Transverse colon (tissue), 4 donors: ENCODE data around the gene CDIP1. TPM values are rescaled to one million over a fixed set of nuclear protein-coding genes. Genes with fewer than 3 reads are reported as not detected.

Source experiments
- DNase-seq: peaks from one replicate; pipeline ENCODE4 v3.0.0-alpha.2; 2019
- H3K27ac ChIP-seq, 4 donors: fragments of 200-600 bp; sonication (generic); 2 replicates each; pipeline ENCODE4 v1.5.1; 2016 to 2018; ENCODE audit warnings: inconsistent platforms in 4 of 4
- H3K27me3 ChIP-seq: fragments of 200-600 bp; sonication (generic); 2 replicates; pipeline ENCODE4 v1.5.1; 2017; ENCODE audit warnings: inconsistent platforms
- H3K36me3 ChIP-seq, 4 donors: fragments of 200-600 bp; sonication (generic); 2 replicates each; pipeline ENCODE4 v1.5.1; 2017 to 2019; ENCODE audit warnings: inconsistent platforms in 4 of 4
- H3K4me1 ChIP-seq, 4 donors: fragments of 200-600 bp; sonication (generic); 2 replicates each; pipeline ENCODE4 v1.5.1; 2017 to 2020; ENCODE audit warnings: inconsistent platforms in 4 of 4
- H3K4me3 ChIP-seq, 4 donors: fragments of 200-600 bp; sonication (generic); 1 replicate in 1 of 4; 2 replicates in 3 of 4; pipeline versions ENCODE4 v1.5.1 to v1.6.1; 2017 to 2019; ENCODE audit warnings: inconsistent platforms in 4 of 4
- H3K9me3 ChIP-seq, 2 donors: fragments of 200-600 bp; sonication (generic); 2 replicates each; pipeline ENCODE4 v1.5.1; 2017 to 2019; ENCODE audit warnings: inconsistent platforms in 2 of 2
- EP300 ChIP-seq: sonication (generic); formaldehyde crosslinking; IDR thresholded peaks from one replicate; pipeline ENCODE4 v1.6.1; 2017; ENCODE audit warnings: antibody characterized with exemption, low read depth
- POLR2A ChIP-seq: fragments of 450-650 bp; IDR thresholded peaks from one replicate; pipeline ENCODE4 v1.6.1; 2016; ENCODE audit warnings: antibody characterized with exemption, mild to moderate bottlenecking, moderate library complexity
- POLR2AphosphoS5 ChIP-seq, 3 donors: sonication (generic); formaldehyde crosslinking; IDR thresholded peaks; one replicate each; pipeline ENCODE4 v1.6.1; 2016; ENCODE audit warnings: antibody characterized with exemption in 3 of 3
- WGBS, 2 donors: methylation state at CpG; one replicate each; pipeline ENCODE4 v1.1.5; 2018; ENCODE audit warnings: low coverage in 1 of 2; 5-methylcytosine and 5-hydroxymethylcytosine counted together
- in situ Hi-C, 4 donors: fragments of 200-750 bp; cut with MboI; loops; one replicate each; pipeline versions ENCODE4 v1.15.0 to v1.15.1; 2017; ENCODE audit warnings: low sequenced_read_pairs in 3 of 4, low pct_ligation_motif_present in 1 of 4, low pct_unique_long_range_greater_than_20kb in 1 of 4
- intact Hi-C: fragments of 100-400 bp; cut with DNase I; formaldehyde crosslinking; loops from one replicate; pipeline ENCODE4 v1.15.1; 2023; ENCODE audit warnings: low total_unique reads
- total RNA-seq, 4 donors: library from RNA; depleted of rRNA; stranded (reverse); fragments of >200 nt; gene quantifications; one replicate each; pipeline ENCODE4 v1.1.0, GENCODE V29; 2016
- TF ChIP-seq, protein P1 (sequence below), 5 experiments: fragments of 200-600 bp in 3 of 5; fragments of 450-650 bp in 2 of 5; sonication (generic) in 3 of 5; IDR thresholded peaks; 1 replicate in 2 of 5; 2 replicates in 3 of 5; pipeline ENCODE4 v1.5.1; 2016 to 2017; ENCODE audit warnings: antibody characterized with exemption in 5 of 5, inconsistent platforms in 3 of 5, mild to moderate bottlenecking in 2 of 5, moderate library complexity in 1 of 5

CDIP1 gene
- total RNA-seq, 4 donors from 2014 or later: 8.8 to 29.5 (median 19.0) TPM

DNA sequence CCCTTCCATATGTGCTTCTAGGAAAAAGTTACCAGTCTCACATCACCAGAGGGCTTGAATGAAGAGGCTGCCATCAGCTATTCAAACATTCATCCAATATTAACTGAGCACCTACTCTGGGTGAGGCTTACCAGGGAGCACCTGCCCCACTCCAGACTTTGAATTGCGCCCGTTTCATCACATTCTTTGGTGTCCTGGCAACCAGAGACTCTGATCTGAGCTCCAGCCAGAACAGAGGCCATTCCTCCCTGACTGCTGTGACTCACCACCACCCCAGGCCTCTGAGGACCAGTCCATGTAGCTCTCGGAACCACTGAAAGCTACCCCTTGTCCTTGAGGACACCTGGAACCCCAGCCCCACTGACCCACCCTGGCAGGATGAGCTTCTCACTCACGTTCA is 17.5 kb upstream of the CDIP1 start, which contains the start of gene C16orf96:
C16orf96 (plus strand) TSS at position 229 of the 400 bp plus-strand sequence; CDS start at position 379, 150 bp downstream.
- Histone ChIP-seq H3K36me3 (no peaks in the 10 kb centered on the region), H3K9me3 (no peaks in the 10 kb centered on the region), H3K27ac (no peak within 1 kb of the TSS), H3K27me3 (no peaks in the 10 kb centered on the region), H3K4me1 (no peaks in the 10 kb centered on the region), H3K4me3 (no peak within 1 kb of the TSS)
- in situ Hi-C loops (no loop called here), intact Hi-C loops (no loop called here)
- no peak for DNase-seq
- TF ChIP-seq POLR2AphosphoS5 (IDR thresholded peaks at IDR 0.05): no peak
- TF ChIP-seq POLR2A: no peak
- TF ChIP-seq, protein P1, sequence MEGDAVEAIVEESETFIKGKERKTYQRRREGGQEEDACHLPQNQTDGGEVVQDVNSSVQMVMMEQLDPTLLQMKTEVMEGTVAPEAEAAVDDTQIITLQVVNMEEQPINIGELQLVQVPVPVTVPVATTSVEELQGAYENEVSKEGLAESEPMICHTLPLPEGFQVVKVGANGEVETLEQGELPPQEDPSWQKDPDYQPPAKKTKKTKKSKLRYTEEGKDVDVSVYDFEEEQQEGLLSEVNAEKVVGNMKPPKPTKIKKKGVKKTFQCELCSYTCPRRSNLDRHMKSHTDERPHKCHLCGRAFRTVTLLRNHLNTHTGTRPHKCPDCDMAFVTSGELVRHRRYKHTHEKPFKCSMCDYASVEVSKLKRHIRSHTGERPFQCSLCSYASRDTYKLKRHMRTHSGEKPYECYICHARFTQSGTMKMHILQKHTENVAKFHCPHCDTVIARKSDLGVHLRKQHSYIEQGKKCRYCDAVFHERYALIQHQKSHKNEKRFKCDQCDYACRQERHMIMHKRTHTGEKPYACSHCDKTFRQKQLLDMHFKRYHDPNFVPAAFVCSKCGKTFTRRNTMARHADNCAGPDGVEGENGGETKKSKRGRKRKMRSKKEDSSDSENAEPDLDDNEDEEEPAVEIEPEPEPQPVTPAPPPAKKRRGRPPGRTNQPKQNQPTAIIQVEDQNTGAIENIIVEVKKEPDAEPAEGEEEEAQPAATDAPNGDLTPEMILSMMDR (IDR thresholded peaks at IDR 0.05): no peak
- no peak for TF ChIP-seq EP300
- WGBS, 2 donors: 69% methylated on average over 4 of the region's 4 CpGs; no CpG with 5 or more reads in 1 of the 2 donors

DNA sequence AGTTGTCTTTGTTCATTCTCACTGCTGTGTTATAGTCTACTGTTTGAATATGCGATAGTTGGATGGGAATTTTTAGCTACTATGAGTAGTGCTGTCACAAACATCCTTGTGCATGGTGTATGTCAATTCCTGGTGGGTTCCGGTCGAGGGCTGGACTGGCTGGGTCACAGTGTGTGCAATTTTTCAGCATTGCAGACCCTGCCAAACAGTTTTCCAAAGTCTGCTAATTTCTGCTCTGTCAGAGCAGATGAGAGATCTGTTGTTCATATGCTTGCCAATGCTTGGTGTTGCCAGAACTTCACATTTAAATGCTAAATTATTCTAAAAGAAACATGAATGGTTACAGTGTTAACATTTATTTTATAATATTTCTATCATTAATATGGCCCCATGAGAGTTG is 14.0 kb upstream of the CDIP1 start:
- TF ChIP-seq POLR2AphosphoS5 (IDR thresholded peaks at IDR 0.05) (no peak), EP300 (no peak), POLR2A (no peak)
- TF ChIP-seq, protein P1 (IDR thresholded peaks at IDR 0.05): no peak
- in situ Hi-C loops: no loop called here
- H3K9me3 ChIP-seq: no peaks in the 10 kb centered on the region
- H3K36me3 ChIP-seq: no peaks in the 10 kb centered on the region
- intact Hi-C loops: no loop called here
- no peak for DNase-seq
- no peak overlapping the region for H3K27ac ChIP-seq
- H3K4me3 ChIP-seq: no peak overlapping the region
- WGBS, 2 donors: 59 to 67% methylated on average over 3 of the region's 3 CpGs
- no peaks in the 10 kb centered on the region for H3K27me3 ChIP-seq
- peaks cover 0 to 3% (median 0%) of the 10 kb centered on the region in 4 donors for H3K4me1 ChIP-seq

DNA sequence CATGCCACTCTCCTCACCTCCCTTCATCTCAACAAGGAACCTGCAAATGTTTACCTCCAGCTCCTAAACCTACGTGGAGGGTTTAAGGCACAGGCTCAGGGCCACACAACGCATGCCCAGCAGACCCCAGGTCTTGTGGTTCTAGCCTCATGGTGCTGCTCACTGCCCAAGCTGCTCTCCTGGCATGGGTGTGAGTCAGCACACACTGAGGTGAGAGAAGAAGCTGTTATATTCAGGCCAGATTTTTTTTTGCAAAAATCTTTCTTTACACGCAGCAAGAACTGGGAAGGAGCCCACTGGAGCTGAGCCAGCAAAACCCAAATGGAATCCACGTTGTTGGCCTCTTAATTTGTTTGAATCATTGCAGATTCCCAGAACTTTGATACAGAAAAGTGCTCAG is 12.0 kb upstream of the CDIP1 start:
- no peak overlapping the region for H3K27ac ChIP-seq
- H3K4me1 ChIP-seq: peaks cover 0 to 3% (median 0%) of the 10 kb centered on the region in 4 donors
- no peaks in the 10 kb centered on the region for H3K27me3 ChIP-seq
- H3K9me3 ChIP-seq: no peaks in the 10 kb centered on the region
- TF ChIP-seq POLR2A: no peak
- TF ChIP-seq, protein P1 (IDR thresholded peaks at IDR 0.05): no peak
- intact Hi-C loops (no loop called here), in situ Hi-C loops (no loop called here)
- 28% methylated on average over 4 of the region's 4 CpGs; no CpG with 5 or more reads in 1 of the 2 donors for WGBS, 2 donors
- H3K4me3 ChIP-seq: no peak overlapping the region
- no peak for DNase-seq
- H3K36me3 ChIP-seq: no peaks in the 10 kb centered on the region

DNA sequence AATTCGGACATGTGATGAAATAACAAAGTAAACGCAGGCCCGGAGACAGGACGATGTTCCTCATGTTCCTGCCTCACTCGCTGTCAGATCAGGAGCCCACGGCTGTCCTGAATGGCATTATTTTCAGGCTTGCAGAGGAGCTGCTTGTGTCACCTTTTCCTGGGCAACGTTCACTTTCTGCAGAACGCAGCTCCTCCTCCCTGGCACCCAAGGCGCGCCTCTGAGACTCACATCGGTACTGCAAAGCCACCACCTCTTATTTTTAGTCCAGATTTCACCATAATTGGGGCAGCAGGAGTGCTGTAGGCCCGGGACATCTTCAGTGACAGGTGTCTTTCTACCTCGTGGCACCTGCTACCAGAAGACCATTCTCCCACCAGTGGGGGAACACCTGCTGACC is 9.6 kb upstream of the CDIP1 start:
- Histone ChIP-seq H3K4me3 (no peak overlapping the region), H3K36me3 (no peaks in the 10 kb centered on the region), H3K9me3 (no peaks in the 10 kb centered on the region), H3K27me3 (no peaks in the 10 kb centered on the region), H3K27ac (no peak overlapping the region), H3K4me1 (peaks cover 0 to 3% (median 0%) of the 10 kb centered on the region in 4 donors)
- in situ Hi-C loops: no loop called here
- intact Hi-C loops: no loop called here
- DNase-seq: no peak
- TF ChIP-seq, protein P1 (IDR thresholded peaks at IDR 0.05): no peak
- TF ChIP-seq POLR2AphosphoS5 (IDR thresholded peaks at IDR 0.05): no peak
- TF ChIP-seq POLR2A: no peak
- TF ChIP-seq EP300: no peak
- 71 to 73% methylated on average over 2 to 13 of the region's 13 CpGs for WGBS, 2 donors
